Esophagus squamous epithelium (tissue), 5 donors: ENCODE results near the gene NHERF2. TPM values are rescaled to one million over a fixed set of nuclear protein-coding genes. Genes with fewer than 3 reads are reported as not detected.
A peak's percentile ranks its signal among the peaks of the same experiment; 100 is the strongest.

Source experiments
- DNase-seq: peaks from one replicate; lab custom pipeline; 2025; lab: John Stamatoyannopoulos, UW
- H3K27ac ChIP-seq, 4 donors: fragments of 200-600 bp; sonication (generic); one replicate each; pipeline ENCODE4 v1.5.1; 2016 to 2019; ENCODE audit warnings: mild to moderate bottlenecking in 1 of 4
- H3K27me3 ChIP-seq, 4 donors: fragments of 200-600 bp; sonication (generic); 1 replicate in 3 of 4; 2 replicates in 1 of 4; pipeline versions ENCODE4 v1.5.1 to v1.6.0; 2017 to 2021; ENCODE audit warnings: antibody characterized with exemption in 1 of 4
- H3K36me3 ChIP-seq, 3 donors: fragments of 200-600 bp; sonication (generic); one replicate each; pipeline ENCODE4 v1.5.1; 2016 to 2019
- H3K4me1 ChIP-seq, 3 donors: fragments of 200-600 bp; sonication (generic); one replicate each; pipeline ENCODE4 v1.5.1; 2017 to 2019
- H3K4me3 ChIP-seq, 4 donors: fragments of 200-600 bp; sonication (generic); 1 replicate in 3 of 4; 2 replicates in 1 of 4; pipeline ENCODE4 v1.5.1; 2016 to 2019; ENCODE audit warnings: mild to moderate bottlenecking in 2 of 4, moderate library complexity in 1 of 4
- H3K9me3 ChIP-seq, 3 donors: fragments of 200-600 bp; sonication (generic); one replicate each; pipeline ENCODE4 v1.5.1; 2016 to 2019
- CTCF ChIP-seq, 6 experiments: fragments of 450-650 bp in 4 of 6; fragments of 200-600 bp in 2 of 6; sonication (generic) in 2 of 6; IDR thresholded peaks; one replicate each; pipeline ENCODE4 v1.5.1; 2016 to 2019; ENCODE audit warnings: antibody characterized with exemption in 6 of 6, mild to moderate bottlenecking in 4 of 6, moderate library complexity in 4 of 6
- POLR2A ChIP-seq, 4 donors: fragments of 450-650 bp; IDR thresholded peaks; one replicate each; pipeline ENCODE4 v1.6.1; 2017; ENCODE audit warnings: antibody characterized with exemption in 4 of 4, mild to moderate bottlenecking in 4 of 4, moderate library complexity in 3 of 4
- WGBS, 2 donors: methylation state at CpG; one replicate each; pipeline ENCODE4 v1.1.5; 2018; 5-methylcytosine and 5-hydroxymethylcytosine counted together
- intact Hi-C: fragments of 100-400 bp; cut with DNase I; formaldehyde crosslinking; loops from one replicate; pipeline ENCODE4 v1.15.0; 2022
- total RNA-seq, 4 donors: library from RNA; depleted of rRNA; stranded (reverse); fragments of >200 nt; gene quantifications; one replicate each; pipeline ENCODE4 v1.1.0, GENCODE V29; 2016
- donor health status: DM: yes; HTN: yes; CAD: no.

NHERF2 gene
- total RNA-seq, 4 donors from 2014 or later = 11.6 to 31.7 (median 16.5) TPM

GRCh38 chr16:2027024-2028010, 615 bp downstream of the NHERF2 start:
- Histone ChIP-seq H3K36me3 (peaks cover 0 to 6% (median 0%) of the 10 kb centered on the region in 3 donors), H3K4me3 (peak overlapping the region; percentile 51 to 90 (median 63)), H3K4me1 (peaks cover 39 to 94% (median 45%) of the 10 kb centered on the region in 3 donors), H3K9me3 (no peaks in the 10 kb centered on the region), H3K27me3 (peaks cover 0 to 11% (median 0%) of the 10 kb centered on the region in 4 donors), H3K27ac (peak overlapping the region; percentile 47 to 86 (median 76))
- intact Hi-C loops = no loop called here
- 0 to 13% methylated on average over 6 of the region's 76 CpGs for WGBS, 2 donors
- no peak for DNase-seq
- TF ChIP-seq CTCF (IDR thresholded peaks at IDR 0.05) (no peak), POLR2A (IDR thresholded peaks at IDR 0.05) (no peak)

GRCh38 chr16:2028146-2028545, 1.4 kb downstream of the NHERF2 start:
- Histone ChIP-seq H3K4me1 (peaks cover 34 to 94% (median 42%) of the 10 kb centered on the region in 3 donors), H3K36me3 (peaks cover 0 to 6% (median 0%) of the 10 kb centered on the region in 3 donors), H3K4me3 (peak overlapping the region in 3 of 4 donors; percentile 56 to 90 (median 70)), H3K27ac (peak overlapping the region in 3 of 4 donors; percentile 23 to 85 (median 47)), H3K27me3 (peaks cover 0 to 6% (median 0%) of the 10 kb centered on the region in 4 donors), H3K9me3 (no peaks in the 10 kb centered on the region)
- WGBS, 2 donors = 80 to 90% methylated on average over 1 to 2 of the region's 3 CpGs
- intact Hi-C loops = no loop called here
- TF ChIP-seq POLR2A (IDR thresholded peaks at IDR 0.05) = no peak
- no peak for TF ChIP-seq CTCF (IDR thresholded peaks at IDR 0.05)
- DNase-seq = no peak

DNA sequence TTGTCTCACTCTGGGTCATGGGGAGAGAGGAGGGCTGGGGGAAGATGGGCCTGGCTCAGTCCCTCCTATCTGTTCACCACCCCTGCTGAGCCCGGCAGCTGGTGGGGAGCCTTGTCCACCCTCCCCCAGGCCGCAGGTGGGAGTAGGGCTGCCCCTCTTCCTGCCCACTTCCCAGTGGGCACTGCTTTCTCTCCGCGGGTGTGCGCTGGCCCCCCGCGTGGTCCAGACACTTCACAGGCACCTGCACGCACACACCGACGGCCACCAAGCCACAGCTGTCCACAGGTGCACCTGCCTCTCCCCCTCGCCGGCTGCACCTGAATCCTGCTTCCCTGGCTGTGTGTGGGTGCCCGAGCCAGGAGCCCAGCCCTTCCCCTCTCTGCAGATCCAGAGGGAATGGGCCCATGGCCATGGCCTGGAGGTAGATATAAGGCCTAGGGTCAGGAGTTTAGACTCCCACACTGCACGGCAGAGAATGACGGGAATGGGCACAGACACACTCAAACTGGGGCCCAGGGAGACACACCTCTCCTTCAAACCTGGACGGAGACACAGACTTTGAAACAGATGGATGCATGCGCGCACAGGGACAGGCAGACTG, 2.0 kb downstream of the NHERF2 start:
- no peak for DNase-seq
- H3K4me3 ChIP-seq = peak overlapping the region in 3 of 4 donors; percentile 56 to 90 (median 70)
- 86 to 93% methylated on average over 3 to 16 of the region's 18 CpGs for WGBS, 2 donors
- H3K9me3 ChIP-seq = no peaks in the 10 kb centered on the region
- intact Hi-C loops = no loop called here
- TF ChIP-seq CTCF (IDR thresholded peaks at IDR 0.05) (no peak), POLR2A (IDR thresholded peaks at IDR 0.05) (no peak)
- H3K27me3 ChIP-seq = peaks cover 0 to 6% (median 0%) of the 10 kb centered on the region in 4 donors
- peaks cover 0 to 6% (median 0%) of the 10 kb centered on the region in 3 donors for H3K36me3 ChIP-seq
- H3K4me1 ChIP-seq = peaks cover 34 to 94% (median 42%) of the 10 kb centered on the region in 3 donors
- H3K27ac ChIP-seq = peak overlapping the region in 3 of 4 donors; percentile 9 to 85 (median 23)

GRCh38 chr16:2029350-2029749, 2.6 kb downstream of the NHERF2 start:
- Histone ChIP-seq H3K4me1 (peaks cover 31 to 93% (median 46%) of the 10 kb centered on the region in 3 donors), H3K27ac (peak overlapping the region in 2 of 4 donors; percentile 6 to 60), H3K27me3 (peaks cover 0 to 6% (median 0%) of the 10 kb centered on the region in 4 donors), H3K36me3 (peaks cover 0 to 6% (median 0%) of the 10 kb centered on the region in 3 donors), H3K4me3 (peak overlapping the region in 3 of 4 donors; percentile 16 to 90 (median 70)), H3K9me3 (no peaks in the 10 kb centered on the region)
- intact Hi-C loops = no loop called here
- WGBS, 2 donors = 87% methylated on average over 5 of the region's 22 CpGs; no CpG with 5 or more reads in 1 of the 2 donors
- TF ChIP-seq CTCF (IDR thresholded peaks at IDR 0.05) = no peak
- no peak for TF ChIP-seq POLR2A (IDR thresholded peaks at IDR 0.05)
- no peak for DNase-seq
